HEK293 (cell line): ENCODE results near the gene NXPH2.

Source experiments
- CTCF ChIA-PET: fragments of 350-600 bp; formaldehyde crosslinking; extraction: SDS; loops from one replicate; lab custom pipeline; 2021; ENCODE audit warnings: antibody characterized with exemption; lab: Yijun Ruan, JAX
- POLR2A ChIA-PET: fragments of 300-600 bp; formaldehyde crosslinking; extraction: SDS; loops from one replicate; lab custom pipeline; 2020; ENCODE audit warnings: antibody characterized with exemption, inconsistent platforms; lab: Yijun Ruan, JAX
- H3K27ac ChIP-seq: fragments of 200-500 bp; sonication (Bioruptor generic); 2 replicates; pipeline ENCODE4 v1.5.1; 2014; ENCODE audit warnings: low read depth, low read length, control low read depth, inconsistent platforms; ENCODE audit errors: extremely low read depth
- H3K36me3 ChIP-seq, 2 experiments: fragments of 200-500 bp in 1 of 2; sonication (Bioruptor generic) in 1 of 2; 1 replicate in 1 of 2; 2 replicates in 1 of 2; pipeline ENCODE4 v1.5.1; 2014 to 2017; ENCODE audit warnings: inconsistent platforms in 2 of 2, low read length in 2 of 2; ENCODE audit not compliant: control insufficient read depth in 2 of 2, insufficient read depth in 1 of 2
- H3K4me1 ChIP-seq: fragments of 200-500 bp; sonication (Bioruptor generic); 2 replicates; pipeline ENCODE4 v1.5.1; 2014; ENCODE audit warnings: mild to moderate bottlenecking, low read length, inconsistent platforms; ENCODE audit not compliant: control insufficient read depth, insufficient read depth
- H3K4me3 ChIP-seq: 2 replicates; pipeline ENCODE4 v1.5.1; 2011; ENCODE audit warnings: low read depth, mild to moderate bottlenecking, control low read depth, low read length, moderate library complexity
- H3K9me3 ChIP-seq: fragments of 200-500 bp; sonication (Bioruptor generic); 2 replicates; pipeline ENCODE4 v1.5.1; 2014; ENCODE audit warnings: low read depth, low read length, inconsistent platforms; ENCODE audit not compliant: control insufficient read depth, insufficient read depth
- HIC1 ChIP-seq: fragments of 450-650 bp; formaldehyde crosslinking; IDR thresholded peaks from 2 replicates; pipeline ENCODE4 v1.5.1; 2016; ENCODE audit warnings: missing biosample characterization, missing genetic modification characterization
- INSM2 ChIP-seq: fragments of 450-650 bp; formaldehyde crosslinking; IDR thresholded peaks from 2 replicates; pipeline ENCODE4 v1.5.1; 2016; ENCODE audit warnings: missing biosample characterization, missing genetic modification characterization
- KLF1 ChIP-seq: fragments of 450-650 bp; formaldehyde crosslinking; IDR thresholded peaks from 2 replicates; pipeline ENCODE4 v1.5.1; 2016; ENCODE audit warnings: missing biosample characterization, missing genetic modification characterization
- MZF1 ChIP-seq: fragments of 450-650 bp; formaldehyde crosslinking; IDR thresholded peaks from 2 replicates; pipeline ENCODE4 v1.5.1; 2017; ENCODE audit warnings: missing biosample characterization, missing genetic modification characterization, borderline replicate concordance
- SETDB1 ChIP-seq: IDR thresholded peaks from one replicate; pipeline ENCODE4 v1.6.1; 2017; ENCODE audit warnings: mild to moderate bottlenecking, low read length, moderate library complexity, mixed read lengths; ENCODE audit not compliant: insufficient read length
- ZFP41 ChIP-seq: fragments of 450-650 bp; formaldehyde crosslinking; IDR thresholded peaks from 2 replicates; pipeline ENCODE4 v1.5.1; 2016; ENCODE audit warnings: missing biosample characterization, missing genetic modification characterization, borderline replicate concordance
- ZNF19 ChIP-seq: fragments of 450-650 bp; formaldehyde crosslinking; IDR thresholded peaks from 2 replicates; pipeline ENCODE4; 2016; ENCODE audit warnings: missing biosample characterization, missing genetic modification characterization, low read depth
- ZNF214 ChIP-seq: fragments of 450-650 bp; formaldehyde crosslinking; IDR thresholded peaks from 2 replicates; pipeline ENCODE4 v1.5.1; 2017; ENCODE audit warnings: missing biosample characterization, mild to moderate bottlenecking, missing genetic modification characterization, borderline replicate concordance
- ZNF239 ChIP-seq: fragments of 450-650 bp; formaldehyde crosslinking; IDR thresholded peaks from 2 replicates; pipeline ENCODE4 v1.5.1; 2016; ENCODE audit warnings: missing biosample characterization, missing genetic modification characterization
- ZNF274 ChIP-seq, 2 experiments: fragments of 200-500 bp in 1 of 2; fragments of 450-650 bp in 1 of 2; sonication (Bioruptor generic) in 1 of 2; formaldehyde crosslinking in 1 of 2; IDR thresholded peaks; 2 replicates each; pipeline versions ENCODE4 v1.5.1 to v1.6.1; 2014 to 2016; ENCODE audit warnings: borderline replicate concordance in 1 of 2, inconsistent platforms in 1 of 2, low read length in 1 of 2, missing biosample characterization in 1 of 2, missing genetic modification characterization in 1 of 2
- ZNF311 ChIP-seq: fragments of 450-650 bp; formaldehyde crosslinking; IDR thresholded peaks from 2 replicates; pipeline ENCODE4 v1.5.1; 2017; ENCODE audit warnings: missing biosample characterization, missing genetic modification characterization, borderline replicate concordance
- ZNF37A ChIP-seq: fragments of 450-650 bp; IDR thresholded peaks from 2 replicates; pipeline ENCODE4 v1.5.1; 2018; ENCODE audit warnings: missing biosample characterization, missing genetic modification characterization
- ZNF426 ChIP-seq: fragments of 450-650 bp; formaldehyde crosslinking; IDR thresholded peaks from 2 replicates; pipeline ENCODE4 v1.5.1; 2017; ENCODE audit warnings: missing biosample characterization, missing genetic modification characterization, mild to moderate bottlenecking, inconsistent platforms, moderate library complexity
- ZNF501 ChIP-seq: fragments of 450-650 bp; formaldehyde crosslinking; IDR thresholded peaks from 2 replicates; pipeline ENCODE4 v1.5.1; 2016; ENCODE audit warnings: missing biosample characterization, missing genetic modification characterization
- ZNF518A ChIP-seq: fragments of 450-650 bp; formaldehyde crosslinking; conservative IDR thresholded peaks from 2 replicates; pipeline ENCODE4 v1.5.1; 2016; ENCODE audit warnings: low read depth, missing biosample characterization, missing genetic modification characterization

Gene NXPH2

GRCh38 chr2:138637061-138637460, 143.1 kb downstream of the NXPH2 start:
- Histone ChIP-seq H3K27ac (no peak overlapping the region), H3K4me1 (no peaks in the 10 kb centered on the region), H3K4me3 (no peak overlapping the region), H3K36me3 (no peaks in the 10 kb centered on the region), H3K9me3 (no peaks in the 10 kb centered on the region)
- TF ChIP-seq KLF1 (tag by site-specific recombination) (no peak), INSM2 (tag by site-specific recombination) (no peak), ZNF501 (tag by site-specific recombination) (no peak), ZNF426 (tag by site-specific recombination) (no peak), MZF1 (tag by site-specific recombination) (no peak), ZNF274 (IDR thresholded peaks at IDR 0.05; ENCODE audit: low read length) (no peak), ZNF274 (tag by site-specific recombination; IDR thresholded peaks at IDR 0.05; ENCODE audit: borderline replicate concordance) (no peak), ZFP41 (tag by site-specific recombination) (no peak), ZNF37A (tag by site-specific recombination) (no peak), ZNF311 (tag by site-specific recombination) (no peak), ZNF239 (no peak), ZNF518A (tag by site-specific recombination) (no peak), ZNF19 (no peak)
- ChIA-PET CTCF (no interaction called here), POLR2A (no interaction called here)

- Histone ChIP-seq H3K4me1 (no peaks in the 10 kb centered on the region), H3K9me3 (no peaks in the 10 kb centered on the region), H3K27ac (no peak overlapping the region), H3K4me3 (no peak overlapping the region), H3K36me3 (no peaks in the 10 kb centered on the region)
- ChIA-PET CTCF (no interaction called here), POLR2A (no interaction called here)
- TF ChIP-seq ZNF214 (tag by site-specific recombination) (no peak), HIC1 (tag by site-specific recombination) (no peak), SETDB1 (peak; percentile 42)
Observed at GRCh38 chr2:138633049-138633448, 147.1 kb downstream of the NXPH2 start.
